OCI-LY7 (cell line): ENCODE data around the gene UTP18.

Experiments used
- EZH2phosphoT487 ChIP-seq: fragments of 200-600 bp; sonication (generic); IDR thresholded peaks from 2 replicates; pipeline ENCODE4 v1.6.1; 2018; ENCODE audit warnings: low read depth, borderline replicate concordance, mild to moderate bottlenecking, mixed run types, antibody characterized with exemption, low read length, moderate library complexity, mixed read lengths
- TF ChIP-seq, protein P1 (sequence below): fragments of 200-600 bp; sonication (generic); conservative IDR thresholded peaks from 2 replicates; pipeline ENCODE4 v1.5.1; 2014; ENCODE audit warnings: mild to moderate bottlenecking, antibody characterized with exemption, low read length, moderate library complexity, mixed read lengths

DNA sequence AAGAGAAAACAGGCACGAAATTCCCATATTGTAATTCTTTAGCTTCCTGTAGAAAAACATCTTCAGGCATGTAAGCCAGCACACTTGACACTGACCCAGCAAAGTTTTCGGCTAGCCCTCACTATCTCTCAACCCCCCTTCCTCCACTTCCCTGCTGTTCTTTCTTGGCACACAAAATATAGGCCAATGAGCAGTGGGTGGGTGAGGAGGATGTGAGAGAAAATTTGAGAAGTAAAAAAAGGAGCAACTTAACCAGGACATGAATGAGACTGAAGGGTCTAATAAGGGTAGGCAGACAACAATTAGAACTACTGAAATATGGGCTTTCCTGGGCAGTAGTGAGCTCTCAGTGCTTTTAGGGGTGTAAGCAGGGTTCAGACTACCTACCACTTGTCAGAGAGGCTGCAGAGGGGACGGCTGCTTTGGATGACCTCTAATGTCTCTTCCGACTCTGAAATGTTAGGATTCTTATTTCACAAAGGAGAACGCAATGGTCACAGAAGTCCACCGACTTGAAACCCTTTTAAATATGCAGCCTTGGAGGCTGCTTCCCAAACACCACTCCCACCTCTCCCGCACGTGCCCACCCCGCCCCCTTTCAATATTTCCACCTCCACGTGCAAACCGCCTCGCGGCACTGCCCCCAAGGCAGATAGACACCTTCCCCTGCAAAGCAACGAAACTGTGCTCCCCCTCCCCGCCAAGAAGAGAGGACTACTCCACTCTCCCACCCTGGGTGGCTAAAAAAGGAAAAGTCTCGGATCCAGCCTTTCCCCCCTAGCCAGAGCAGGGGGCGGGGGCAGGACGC lies 1.4 kb upstream of the UTP18 start:
- TF ChIP-seq, protein P1, sequence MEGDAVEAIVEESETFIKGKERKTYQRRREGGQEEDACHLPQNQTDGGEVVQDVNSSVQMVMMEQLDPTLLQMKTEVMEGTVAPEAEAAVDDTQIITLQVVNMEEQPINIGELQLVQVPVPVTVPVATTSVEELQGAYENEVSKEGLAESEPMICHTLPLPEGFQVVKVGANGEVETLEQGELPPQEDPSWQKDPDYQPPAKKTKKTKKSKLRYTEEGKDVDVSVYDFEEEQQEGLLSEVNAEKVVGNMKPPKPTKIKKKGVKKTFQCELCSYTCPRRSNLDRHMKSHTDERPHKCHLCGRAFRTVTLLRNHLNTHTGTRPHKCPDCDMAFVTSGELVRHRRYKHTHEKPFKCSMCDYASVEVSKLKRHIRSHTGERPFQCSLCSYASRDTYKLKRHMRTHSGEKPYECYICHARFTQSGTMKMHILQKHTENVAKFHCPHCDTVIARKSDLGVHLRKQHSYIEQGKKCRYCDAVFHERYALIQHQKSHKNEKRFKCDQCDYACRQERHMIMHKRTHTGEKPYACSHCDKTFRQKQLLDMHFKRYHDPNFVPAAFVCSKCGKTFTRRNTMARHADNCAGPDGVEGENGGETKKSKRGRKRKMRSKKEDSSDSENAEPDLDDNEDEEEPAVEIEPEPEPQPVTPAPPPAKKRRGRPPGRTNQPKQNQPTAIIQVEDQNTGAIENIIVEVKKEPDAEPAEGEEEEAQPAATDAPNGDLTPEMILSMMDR: no peak
- TF ChIP-seq EZH2phosphoT487: no peak
